Measurements from ENCODE around the gene HTR1D. TPM values are rescaled to one million over a fixed set of nuclear protein-coding genes. Genes with fewer than 3 reads are reported as not detected.

The HTR1D gene
- polyA plus RNA-seq, 1 donor from 2014 or later: not detected

GRCh38 chr1:23174426-23175110 lies 42.7 kb downstream of the HTR1D start:
- Histone ChIP-seq H3K4me2 (ENCODE audit: low read length) (no peak overlapping the region), H3K27me3 (ENCODE audit: insufficient read depth, low read depth, low read length) (no peaks in the 10 kb centered on the region), H3K9me3 (ENCODE audit: low read length) (no peaks in the 10 kb centered on the region), H3F3A (ENCODE audit: insufficient read depth, low read length, poor library complexity, severe bottlenecking) (no peaks in the 10 kb centered on the region), H3K9me2 (ENCODE audit: insufficient read depth, low read length) (no peaks in the 10 kb centered on the region), H3K4me3 (ENCODE audit: low read length) (no peak overlapping the region), H3K36me3 (ENCODE audit: insufficient read depth, low read length) (no peaks in the 10 kb centered on the region), H2AFZ (ENCODE audit: low read depth, low read length) (no peak overlapping the region), H3K9ac (ENCODE audit: low read length) (no peak overlapping the region), H4K20me1 (ENCODE audit: insufficient read depth) (no peaks in the 10 kb centered on the region), H3K27ac (ENCODE audit: low read length) (no peak overlapping the region), H3K79me2 (replicated peaks; ENCODE audit: insufficient read depth, low read length) (no peaks in the 10 kb centered on the region)
- no peak for TF ChIP-seq RAD21 (conservative IDR thresholded peaks at IDR 0.05)
- TF ChIP-seq TAF1 (IDR thresholded peaks at IDR 0.05; ENCODE audit: low read depth): no peak
- no peak for TF ChIP-seq POLR2AphosphoS5 (IDR thresholded peaks at IDR 0.05)
- TF ChIP-seq CTCF (IDR thresholded peaks at IDR 0.05; ENCODE audit: poor library complexity, severe bottlenecking): no peak
- TF ChIP-seq REST (IDR thresholded peaks at IDR 0.05; ENCODE audit: borderline replicate concordance): no peak
- TF ChIP-seq SMC3 (conservative IDR thresholded peaks at IDR 0.05; ENCODE audit: poor library complexity): no peak
- no peak for TF ChIP-seq EZH2 (IDR thresholded peaks at IDR 0.05; ENCODE audit: borderline replicate concordance, insufficient read depth, low read length, poor library complexity, severe bottlenecking)
- TF ChIP-seq EP300 (conservative IDR thresholded peaks at IDR 0.05; ENCODE audit: poor library complexity, severe bottlenecking): no peak
- TF ChIP-seq MXI1 (conservative IDR thresholded peaks at IDR 0.05; ENCODE audit: poor library complexity, severe bottlenecking): no peak

GRCh38 chr1:23171181-23171755 lies 46.0 kb downstream of the HTR1D start:
- no peak overlapping the region for H3K27ac ChIP-seq (ENCODE audit: low read length)
- no peaks in the 10 kb centered on the region for H3K27me3 ChIP-seq (ENCODE audit: insufficient read depth, low read depth, low read length)
- H3K4me3 ChIP-seq (ENCODE audit: low read length): no peak overlapping the region
- peaks cover 7% of the 10 kb centered on the region for H3K79me2 ChIP-seq (replicated peaks; ENCODE audit: insufficient read depth, low read length)
- H2AFZ ChIP-seq (ENCODE audit: low read depth, low read length): no peak overlapping the region
- H3K9me3 ChIP-seq (ENCODE audit: low read length): no peaks in the 10 kb centered on the region
- no peak overlapping the region for H3K9ac ChIP-seq (ENCODE audit: low read length)
- H3K36me3 ChIP-seq (ENCODE audit: insufficient read depth, low read length): no peaks in the 10 kb centered on the region
- peaks cover 8% of the 10 kb centered on the region for H3F3A ChIP-seq (ENCODE audit: insufficient read depth, low read length, poor library complexity, severe bottlenecking)
- H4K20me1 ChIP-seq (ENCODE audit: insufficient read depth): no peaks in the 10 kb centered on the region
- no peak overlapping the region for H3K4me2 ChIP-seq (ENCODE audit: low read length)
- TF ChIP-seq POLR2AphosphoS5 (IDR thresholded peaks at IDR 0.05) (no peak), EP300 (conservative IDR thresholded peaks at IDR 0.05; ENCODE audit: poor library complexity, severe bottlenecking) (no peak), REST (IDR thresholded peaks at IDR 0.05; ENCODE audit: borderline replicate concordance) (no peak), RAD21 (conservative IDR thresholded peaks at IDR 0.05) (no peak), EZH2 (IDR thresholded peaks at IDR 0.05; ENCODE audit: borderline replicate concordance, insufficient read depth, low read length, poor library complexity, severe bottlenecking) (no peak)
- H3K9me2 ChIP-seq (ENCODE audit: insufficient read depth, low read length): no peaks in the 10 kb centered on the region
